Esophagus mucosa (tissue), 1 donor: ENCODE results near the gene VLDLR. TPM values are rescaled to one million over a fixed set of nuclear protein-coding genes. Genes with fewer than 3 reads are reported as not detected.
"Not testable (repeated sequence)": the region's sequence is repeated elsewhere in the genome, so short reads cannot be mapped to it uniquely, and the experiment has no call there.

Experiments used
- ATAC-seq: fragments of 200-7000 bp; cut with Tn5 transposase; one replicate; pipeline ENCODE4 v1.9.1; 2020
- total RNA-seq: library from RNA; stranded (reverse); gene quantifications from one replicate; pipeline ENCODE4 v1.2.4, GENCODE V29; 2023
- donor health status: DM: yes; HTN: yes; CAD: no.

VLDLR gene
- total RNA-seq, 1 donor from 2014 or later, result 26.6 TPM

- ATAC-seq, result no peak
These were observed 42.8 kb downstream of the VLDLR start for GRCh38 chr9:2664174-2665065.

GRCh38 chr9:2666569-2666968, 45.0 kb downstream of the VLDLR start:
- ATAC-seq, result no peak

- no peak for ATAC-seq
These were observed 51.6 kb downstream of the VLDLR start for GRCh38 chr9:2673161-2673560.

GRCh38 chr9:2674141-2674824, 52.7 kb downstream of the VLDLR start:
- no peak for ATAC-seq

GRCh38 chr9:2675834-2676233, 54.2 kb downstream of the VLDLR start:
- no peak for ATAC-seq

GRCh38 chr9:2676466-2676865, 54.9 kb downstream of the VLDLR start:
- ATAC-seq, result no peak

- peak; percentile 90 for ATAC-seq
These were observed 56.6 kb downstream of the VLDLR start for GRCh38 chr9:2677915-2678889.

GRCh38 chr9:2679011-2679410, 57.4 kb downstream of the VLDLR start:
- ATAC-seq, result peak; percentile 94

GRCh38 chr9:2681981-2682380, 60.4 kb downstream of the VLDLR start:
- ATAC-seq, result peak; percentile 69

- peak; percentile 36 for ATAC-seq
These were observed 65.3 kb downstream of the VLDLR start for GRCh38 chr9:2686911-2687310.

GRCh38 chr9:2688636-2689035, 67.0 kb downstream of the VLDLR start:
- ATAC-seq, result no peak

- peak; percentile 34 for ATAC-seq
These were observed 69.6 kb downstream of the VLDLR start for GRCh38 chr9:2691212-2691611.

GRCh38 chr9:2691626-2692025, 70.0 kb downstream of the VLDLR start:
- no peak for ATAC-seq

- no peak for ATAC-seq
These were observed 71.5 kb downstream of the VLDLR start for GRCh38 chr9:2693056-2693455.

- ATAC-seq, result no peak
These were observed 75.9 kb downstream of the VLDLR start for GRCh38 chr9:2697492-2697891.

- ATAC-seq, result no peak
These were observed 78.8 kb downstream of the VLDLR start for GRCh38 chr9:2700398-2700797.

- ATAC-seq, result no peak
These were observed 79.4 kb downstream of the VLDLR start for GRCh38 chr9:2700909-2701550.

GRCh38 chr9:2704504-2704903, 82.9 kb downstream of the VLDLR start:
- ATAC-seq, result no peak

- ATAC-seq, result not testable (repeated sequence)
These were observed 85.7 kb downstream of the VLDLR start for GRCh38 chr9:2707256-2707655.
